GM18526 (cell line): Measurements from ENCODE around the gene SERTM1.

Experiments used
- POLR2A ChIP-seq: IDR thresholded peaks from 3 replicates; pipeline ENCODE4 v1.6.1; 2011; ENCODE audit not compliant: insufficient read length; ENCODE audit errors: extremely low read depth

Gene SERTM1

GRCh38 chr13:36685927-36686326, 12.1 kb downstream of the SERTM1 start:
- no peak for TF ChIP-seq POLR2A

GRCh38 chr13:36696410-36697010, 22.7 kb downstream of the SERTM1 start:
- no peak for TF ChIP-seq POLR2A

GRCh38 chr13:36700170-36700569, 26.4 kb downstream of the SERTM1 start:
- no peak for TF ChIP-seq POLR2A

GRCh38 chr13:36706755-36707154, 32.9 kb downstream of the SERTM1 start:
- TF ChIP-seq POLR2A: no peak

GRCh38 chr13:36709136-36709890, 35.5 kb downstream of the SERTM1 start:
- TF ChIP-seq POLR2A: no peak

DNA sequence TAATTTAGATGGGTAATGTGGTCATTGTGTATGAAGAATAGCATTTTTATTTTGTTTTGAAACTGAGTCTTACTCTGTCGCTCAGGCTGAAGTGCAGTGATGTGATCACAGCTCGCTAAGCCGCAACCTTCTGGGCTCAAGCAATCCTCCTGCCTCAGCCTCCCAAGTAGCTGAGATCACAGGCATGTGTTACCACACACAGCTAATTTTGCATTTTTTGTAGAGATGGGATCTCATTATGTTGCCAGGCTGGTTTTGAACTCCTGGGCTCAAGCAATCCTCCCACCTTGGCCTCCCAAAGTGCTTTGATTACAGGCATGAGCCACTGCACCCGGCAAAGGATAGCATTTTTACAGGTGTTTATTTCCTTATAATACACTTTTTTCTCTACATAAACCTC, 36.6 kb downstream of the SERTM1 start:
- no peak for TF ChIP-seq POLR2A

DNA sequence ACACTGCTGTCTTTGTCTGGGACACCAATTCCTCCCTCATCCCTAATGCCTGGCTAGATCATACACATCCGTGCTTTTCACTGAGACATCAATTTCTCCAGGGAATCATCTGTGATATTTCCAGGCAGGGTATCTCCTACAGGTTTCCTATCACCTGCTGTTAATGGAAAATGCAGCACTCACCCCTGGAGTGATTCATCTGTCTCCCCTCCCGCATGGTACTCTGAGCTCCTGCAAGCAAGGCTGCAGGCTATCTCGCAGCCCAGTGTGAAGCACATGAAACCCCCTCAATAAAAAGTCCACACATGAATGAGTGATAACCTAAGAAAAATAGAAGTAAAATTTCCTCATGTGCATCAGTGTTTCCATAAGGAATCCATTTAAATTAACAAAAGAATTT, 38.5 kb downstream of the SERTM1 start:
- TF ChIP-seq POLR2A: no peak

GRCh38 chr13:36712770-36713169, 39.0 kb downstream of the SERTM1 start:
- no peak for TF ChIP-seq POLR2A

- no peak for TF ChIP-seq POLR2A
These were observed 40.1 kb downstream of the SERTM1 start for GRCh38 chr13:36713887-36714286.

- TF ChIP-seq POLR2A: no peak
These were observed 42.0 kb downstream of the SERTM1 start for GRCh38 chr13:36715841-36716240.

GRCh38 chr13:36717017-36717416, 43.2 kb downstream of the SERTM1 start:
- no peak for TF ChIP-seq POLR2A

DNA sequence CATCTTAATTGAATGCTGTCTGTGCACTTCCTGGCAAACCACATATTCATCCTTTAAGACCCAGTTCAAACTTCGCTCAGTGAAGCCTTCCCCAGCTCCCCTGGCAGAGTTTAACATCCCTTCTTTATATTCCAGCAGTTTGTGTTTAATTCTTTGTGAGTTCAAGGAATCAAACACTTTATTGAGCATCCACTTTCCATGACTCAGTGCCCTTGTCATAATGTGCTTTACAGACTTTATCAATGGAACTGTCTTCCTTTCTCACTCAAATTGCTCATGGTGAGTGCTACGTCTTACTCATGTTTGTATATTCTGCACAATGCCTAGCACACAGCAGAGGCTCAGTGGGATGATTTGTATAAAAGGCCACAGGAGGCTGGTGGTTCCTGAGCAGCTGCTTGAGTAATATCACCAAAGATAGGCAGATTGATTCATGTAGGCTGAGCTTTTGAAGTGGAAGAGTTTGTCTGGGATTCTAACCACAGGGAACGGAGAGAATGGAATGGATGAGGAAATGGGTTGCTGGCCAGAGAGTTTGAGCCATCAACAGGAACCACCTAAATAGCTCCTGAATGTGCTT, 44.2 kb downstream of the SERTM1 start:
- no peak for TF ChIP-seq POLR2A

- TF ChIP-seq POLR2A: no peak
These were observed 44.9 kb downstream of the SERTM1 start for GRCh38 chr13:36718686-36719085.

DNA sequence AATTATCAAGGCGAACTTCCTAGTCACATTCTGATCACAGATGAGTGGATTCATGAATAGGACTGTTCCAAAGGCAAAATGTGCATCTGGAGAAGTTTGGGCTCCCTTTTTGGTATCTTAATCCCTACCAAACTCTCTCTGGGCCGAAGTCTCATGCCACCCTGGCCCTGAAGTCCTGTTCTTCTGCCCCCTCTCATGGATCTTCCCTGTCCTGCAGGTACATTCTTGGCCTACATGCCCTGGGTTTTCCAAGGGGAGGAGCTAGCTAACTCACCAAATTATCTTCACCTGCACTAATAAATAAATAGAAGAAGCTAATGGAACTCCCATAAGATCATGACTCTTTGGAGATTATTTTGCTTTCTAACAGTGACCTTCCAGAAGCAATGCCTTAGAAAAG, 50.3 kb downstream of the SERTM1 start:
- no peak for TF ChIP-seq POLR2A

- TF ChIP-seq POLR2A: no peak
These were observed 52.1 kb downstream of the SERTM1 start for GRCh38 chr13:36725936-36726335.

DNA sequence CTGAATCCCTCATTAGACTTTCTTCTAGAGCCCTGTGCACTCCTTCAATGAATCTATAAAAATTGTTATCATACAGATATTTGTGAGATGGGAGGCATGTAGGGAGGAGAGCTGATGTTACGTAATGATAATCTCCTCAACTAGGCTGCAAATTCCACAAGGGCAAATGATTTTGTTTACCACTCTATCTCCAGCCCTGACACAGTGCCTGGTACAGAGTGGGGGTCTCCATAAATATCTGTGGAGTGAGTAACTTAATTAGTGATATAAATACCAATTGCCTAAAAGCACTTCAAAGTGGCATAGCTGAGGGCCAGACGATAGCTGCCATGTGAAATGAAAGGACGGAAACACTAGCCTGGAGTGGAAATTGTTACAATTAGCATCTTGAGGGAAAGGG, 54.2 kb downstream of the SERTM1 start:
- TF ChIP-seq POLR2A: no peak
